Neural progenitor cell (in vitro differentiated cells): ENCODE measurements around the gene NSUN2. TPM values are rescaled to one million over a fixed set of nuclear protein-coding genes. Genes with fewer than 3 reads are reported as not detected.
"Not testable (repeated sequence)": the region's sequence is repeated elsewhere in the genome, so short reads cannot be mapped to it uniquely, and the experiment has no call there.

Experiments used
- DNase-seq: peaks from one replicate; pipeline ENCODE4 v3.0.0-alpha.2; 2016; ENCODE audit warnings: low spot score
- H2AFZ ChIP-seq: fragments of 200-600 bp; sonication (generic); replicated peaks from 2 replicates; pipeline ENCODE4 v1.6.1; 2016; ENCODE audit warnings: antibody characterized with exemption
- H3F3A ChIP-seq: fragments of 200-600 bp; sonication (generic); 2 replicates; pipeline ENCODE4 v1.6.1; 2016; ENCODE audit warnings: antibody characterized with exemption, low read depth
- H3K27ac ChIP-seq: fragments of 200-600 bp; sonication (generic); 2 replicates; pipeline ENCODE4 v1.5.1; 2016; ENCODE audit warnings: mild to moderate bottlenecking
- H3K27me3 ChIP-seq: fragments of 200-600 bp; sonication (generic); 2 replicates; pipeline ENCODE4 v1.6.1; 2016; ENCODE audit warnings: mild to moderate bottlenecking, moderate library complexity
- H3K36me3 ChIP-seq: fragments of 200-600 bp; sonication (generic); 2 replicates; pipeline ENCODE4 v1.5.1; 2016
- H3K4me1 ChIP-seq: fragments of 200-600 bp; sonication (generic); 2 replicates; pipeline ENCODE4 v1.6.1; 2016; ENCODE audit warnings: mixed run types
- H3K4me2 ChIP-seq: fragments of 200-600 bp; sonication (generic); 2 replicates; pipeline ENCODE4 v1.6.1; 2016
- H3K4me3 ChIP-seq: fragments of 200-600 bp; sonication (generic); 2 replicates; pipeline ENCODE4 v1.5.1; 2016
- H3K79me2 ChIP-seq: fragments of 200-600 bp; sonication (generic); 2 replicates; pipeline ENCODE4 v1.6.1; 2016; ENCODE audit warnings: low read depth
- H3K9ac ChIP-seq: fragments of 200-600 bp; sonication (generic); 2 replicates; pipeline ENCODE4 v1.6.1; 2016
- H3K9me3 ChIP-seq: fragments of 200-600 bp; sonication (generic); 2 replicates; pipeline ENCODE4 v1.5.1; 2016; ENCODE audit warnings: low read depth
- H4K20me1 ChIP-seq: fragments of 200-600 bp; sonication (generic); 2 replicates; pipeline ENCODE4 v1.6.1; 2016; ENCODE audit warnings: low read depth
- H3K27ac Mint-ChIP-seq: 3 replicates; pipeline ENCODE4 v1.8.0; 2021; ENCODE audit warnings: mixed read lengths
- H3K27me3 Mint-ChIP-seq: 2 replicates; pipeline ENCODE4 v1.8.0; 2022; ENCODE audit warnings: low read depth, mild to moderate bottlenecking, inconsistent platforms, moderate library complexity, mixed read lengths; ENCODE audit not compliant: insufficient read depth
- H3K36me3 Mint-ChIP-seq: 3 replicates; pipeline ENCODE4 v1.8.0; 2021; ENCODE audit warnings: mixed read lengths
- H3K4me1 Mint-ChIP-seq: 3 replicates; pipeline ENCODE4 v1.8.0; 2021; ENCODE audit warnings: mixed read lengths
- H3K4me3 Mint-ChIP-seq: 3 replicates; pipeline ENCODE4 v1.8.0; 2021; ENCODE audit warnings: mild to moderate bottlenecking, moderate library complexity, mixed read lengths
- H3K9me3 Mint-ChIP-seq: 3 replicates; pipeline ENCODE4 v1.8.0; 2020; ENCODE audit warnings: mixed read lengths
- EZH2 ChIP-seq: fragments of 200-600 bp; sonication (generic); IDR thresholded peaks from 2 replicates; pipeline ENCODE4 v1.6.1; 2017; ENCODE audit warnings: antibody characterized with exemption, mild to moderate bottlenecking, moderate library complexity
- EZH2phosphoT487 ChIP-seq: fragments of 200-600 bp; sonication (generic); IDR thresholded peaks from 2 replicates; pipeline ENCODE4 v1.6.1; 2017; ENCODE audit warnings: antibody characterized with exemption
- total RNA-seq: library from RNA; depleted of rRNA; stranded (reverse); fragments of >200 nt; gene quantifications from 2 replicates; pipeline ENCODE4 v1.2.3, GENCODE V29; 2015; ENCODE audit warnings: low replicate concordance
- TF ChIP-seq, protein P1 (sequence below): fragments of 200-600 bp; sonication (generic); IDR thresholded peaks from 2 replicates; pipeline ENCODE4 v1.5.1; 2017; ENCODE audit warnings: antibody characterized with exemption, mild to moderate bottlenecking

The NSUN2 gene
- total RNA-seq, 1 donor from 2014 or later = 65.4 TPM

DNA sequence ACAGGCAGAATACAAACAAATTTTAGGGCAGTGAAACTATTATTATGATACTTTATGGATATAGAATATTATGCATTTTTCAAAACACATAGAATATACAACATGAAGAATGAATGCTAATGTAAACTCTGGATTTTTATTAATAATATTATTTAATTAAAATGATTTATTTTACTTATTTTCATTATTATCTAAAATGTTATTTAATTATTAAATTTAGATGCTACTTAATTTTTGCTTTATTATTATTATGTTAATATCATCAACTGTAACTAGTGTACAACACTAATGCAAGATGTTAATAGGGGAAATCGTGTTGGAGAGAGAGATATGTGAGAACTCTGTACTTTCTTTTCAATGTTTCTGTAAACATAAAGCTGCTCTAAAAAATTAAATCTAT lies 41.1 kb upstream of the NSUN2 start:
- Mint-ChIP-seq H3K36me3 (peaks cover 30% of the 10 kb centered on the region), H3K4me1 (peaks cover 11% of the 10 kb centered on the region), H3K4me3 (no peak overlapping the region)

DNA sequence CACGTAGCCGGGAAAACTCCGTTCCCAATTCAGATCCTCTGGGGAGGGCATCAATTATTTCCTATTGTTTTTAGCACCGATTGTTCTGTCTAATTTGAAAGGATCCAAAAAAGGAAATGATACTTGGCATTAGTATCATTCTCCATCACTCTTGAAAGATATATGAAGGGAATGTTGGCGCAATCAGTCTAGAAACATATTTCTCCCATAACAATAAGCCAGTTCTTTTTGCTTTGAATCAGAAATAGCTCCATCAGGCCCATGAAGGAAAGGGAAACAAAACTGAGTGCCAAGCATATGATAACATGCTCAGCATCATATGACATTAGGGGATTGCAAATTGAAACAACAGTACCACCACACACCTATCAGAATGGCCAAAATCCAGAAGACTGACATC lies 40.2 kb upstream of the NSUN2 start:
- Mint-ChIP-seq H3K4me1 (peaks cover 15% of the 10 kb centered on the region), H3K27me3 (no peaks in the 10 kb centered on the region), H3K9me3 (peaks cover 12% of the 10 kb centered on the region), H3K36me3 (peaks cover 30% of the 10 kb centered on the region), H3K4me3 (no peak overlapping the region), H3K27ac (no peak overlapping the region)
- Histone ChIP-seq H3K9me3 (no peaks in the 10 kb centered on the region), H3K9ac (no peak overlapping the region), H3K4me3 (no peak overlapping the region), H3K4me1 (no peaks in the 10 kb centered on the region), H3F3A (no peaks in the 10 kb centered on the region), H3K27ac (no peak overlapping the region), H3K79me2 (no peaks in the 10 kb centered on the region), H3K36me3 (no peaks in the 10 kb centered on the region), H3K27me3 (no peaks in the 10 kb centered on the region), H2AFZ (no peak overlapping the region), H4K20me1 (no peaks in the 10 kb centered on the region), H3K4me2 (no peak overlapping the region)
- DNase-seq = no peak
- TF ChIP-seq, protein P1, sequence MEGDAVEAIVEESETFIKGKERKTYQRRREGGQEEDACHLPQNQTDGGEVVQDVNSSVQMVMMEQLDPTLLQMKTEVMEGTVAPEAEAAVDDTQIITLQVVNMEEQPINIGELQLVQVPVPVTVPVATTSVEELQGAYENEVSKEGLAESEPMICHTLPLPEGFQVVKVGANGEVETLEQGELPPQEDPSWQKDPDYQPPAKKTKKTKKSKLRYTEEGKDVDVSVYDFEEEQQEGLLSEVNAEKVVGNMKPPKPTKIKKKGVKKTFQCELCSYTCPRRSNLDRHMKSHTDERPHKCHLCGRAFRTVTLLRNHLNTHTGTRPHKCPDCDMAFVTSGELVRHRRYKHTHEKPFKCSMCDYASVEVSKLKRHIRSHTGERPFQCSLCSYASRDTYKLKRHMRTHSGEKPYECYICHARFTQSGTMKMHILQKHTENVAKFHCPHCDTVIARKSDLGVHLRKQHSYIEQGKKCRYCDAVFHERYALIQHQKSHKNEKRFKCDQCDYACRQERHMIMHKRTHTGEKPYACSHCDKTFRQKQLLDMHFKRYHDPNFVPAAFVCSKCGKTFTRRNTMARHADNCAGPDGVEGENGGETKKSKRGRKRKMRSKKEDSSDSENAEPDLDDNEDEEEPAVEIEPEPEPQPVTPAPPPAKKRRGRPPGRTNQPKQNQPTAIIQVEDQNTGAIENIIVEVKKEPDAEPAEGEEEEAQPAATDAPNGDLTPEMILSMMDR = no peak
- TF ChIP-seq EZH2 (no peak), EZH2phosphoT487 (no peak)

More for the DNA sequence above, 41.1 kb upstream of the NSUN2 start:
- Histone ChIP-seq H3K9me3 (no peaks in the 10 kb centered on the region), H3K9ac (no peak overlapping the region), H3K27me3 (no peaks in the 10 kb centered on the region), H4K20me1 (no peaks in the 10 kb centered on the region), H3K4me1 (no peaks in the 10 kb centered on the region), H3K4me2 (no peak overlapping the region), H3K4me3 (no peak overlapping the region), H3K36me3 (no peaks in the 10 kb centered on the region), H3K79me2 (no peaks in the 10 kb centered on the region), H3K27ac (no peak overlapping the region), H3F3A (no peaks in the 10 kb centered on the region), H2AFZ (no peak overlapping the region)
- no peak for TF ChIP-seq EZH2phosphoT487
- TF ChIP-seq, protein P1 = no peak
- no peak for TF ChIP-seq EZH2
- Mint-ChIP-seq H3K27me3 (no peaks in the 10 kb centered on the region), H3K27ac (no peak overlapping the region), H3K9me3 (peaks cover 12% of the 10 kb centered on the region)
- no peak for DNase-seq

DNA sequence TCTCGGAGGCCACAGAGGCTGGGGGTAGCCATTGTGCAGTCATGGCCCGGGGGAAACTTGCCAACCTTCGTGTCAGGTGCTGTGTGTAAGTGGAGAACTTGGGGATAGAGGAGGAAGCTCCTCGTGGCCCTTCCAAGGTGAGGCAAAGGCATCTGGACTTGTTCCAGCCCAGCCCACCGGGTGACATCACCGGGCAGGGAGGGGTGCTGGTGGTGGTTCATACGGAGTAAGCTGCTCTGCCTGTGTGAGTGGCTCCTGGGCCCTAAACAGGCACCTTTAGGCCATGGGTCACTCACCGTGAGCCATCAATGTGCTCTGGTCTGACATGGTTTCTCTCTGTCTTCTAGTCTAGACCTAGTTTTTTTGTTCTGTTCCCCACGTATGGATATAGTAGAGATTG lies 35.9 kb upstream of the NSUN2 start:
- H3K27ac ChIP-seq, H3K27me3 ChIP-seq, H3K9ac ChIP-seq, H3K36me3 ChIP-seq, H3K4me3 ChIP-seq, H3K4me2 ChIP-seq, H3K4me3 Mint-ChIP-seq, H3K4me1 Mint-ChIP-seq, H3F3A ChIP-seq, H3K27me3 Mint-ChIP-seq, H3K79me2 ChIP-seq, H3K9me3 Mint-ChIP-seq, H2AFZ ChIP-seq, H4K20me1 ChIP-seq, DNase-seq, H3K4me1 ChIP-seq, H3K9me3 ChIP-seq: not testable (repeated sequence)
- peak overlapping the region; percentile 14 for H3K27ac Mint-ChIP-seq
- peaks cover 24% of the 10 kb centered on the region for H3K36me3 Mint-ChIP-seq

GRCh38 chr5:6667648-6668047 lies 34.8 kb upstream of the NSUN2 start:
- Histone ChIP-seq H3K27ac (no peak overlapping the region), H3K27me3 (no peaks in the 10 kb centered on the region), H4K20me1 (no peaks in the 10 kb centered on the region), H2AFZ (no peak overlapping the region), H3K4me2 (no peak overlapping the region), H3K79me2 (no peaks in the 10 kb centered on the region), H3K36me3 (no peaks in the 10 kb centered on the region), H3F3A (no peaks in the 10 kb centered on the region), H3K9ac (no peak overlapping the region), H3K4me1 (no peaks in the 10 kb centered on the region), H3K4me3 (no peak overlapping the region), H3K9me3 (no peaks in the 10 kb centered on the region)
- H3K4me3 Mint-ChIP-seq = no peak overlapping the region
- no peaks in the 10 kb centered on the region for H3K27me3 Mint-ChIP-seq
- H3K36me3 Mint-ChIP-seq = peaks cover 14% of the 10 kb centered on the region
- TF ChIP-seq EZH2phosphoT487 = no peak
- TF ChIP-seq, protein P1 = no peak
- TF ChIP-seq EZH2 = no peak
- H3K9me3 Mint-ChIP-seq = peaks cover 2% of the 10 kb centered on the region
- no peak for DNase-seq
- H3K4me1 Mint-ChIP-seq = peaks cover 5% of the 10 kb centered on the region
- no peak overlapping the region for H3K27ac Mint-ChIP-seq
